ENCODE data around the gene CEP68. TPM values are rescaled to one million over a fixed set of nuclear protein-coding genes. Genes with fewer than 3 reads are reported as not detected.
"Not testable (repeated sequence)": the region's sequence is repeated elsewhere in the genome, so short reads cannot be mapped to it uniquely, and the experiment has no call there.

Gene CEP68, protein sequence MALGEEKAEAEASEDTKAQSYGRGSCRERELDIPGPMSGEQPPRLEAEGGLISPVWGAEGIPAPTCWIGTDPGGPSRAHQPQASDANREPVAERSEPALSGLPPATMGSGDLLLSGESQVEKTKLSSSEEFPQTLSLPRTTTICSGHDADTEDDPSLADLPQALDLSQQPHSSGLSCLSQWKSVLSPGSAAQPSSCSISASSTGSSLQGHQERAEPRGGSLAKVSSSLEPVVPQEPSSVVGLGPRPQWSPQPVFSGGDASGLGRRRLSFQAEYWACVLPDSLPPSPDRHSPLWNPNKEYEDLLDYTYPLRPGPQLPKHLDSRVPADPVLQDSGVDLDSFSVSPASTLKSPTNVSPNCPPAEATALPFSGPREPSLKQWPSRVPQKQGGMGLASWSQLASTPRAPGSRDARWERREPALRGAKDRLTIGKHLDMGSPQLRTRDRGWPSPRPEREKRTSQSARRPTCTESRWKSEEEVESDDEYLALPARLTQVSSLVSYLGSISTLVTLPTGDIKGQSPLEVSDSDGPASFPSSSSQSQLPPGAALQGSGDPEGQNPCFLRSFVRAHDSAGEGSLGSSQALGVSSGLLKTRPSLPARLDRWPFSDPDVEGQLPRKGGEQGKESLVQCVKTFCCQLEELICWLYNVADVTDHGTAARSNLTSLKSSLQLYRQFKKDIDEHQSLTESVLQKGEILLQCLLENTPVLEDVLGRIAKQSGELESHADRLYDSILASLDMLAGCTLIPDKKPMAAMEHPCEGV
- 1 to 10 TPM; 5.9 to 9.2 TPM for total RNA-seq

DNA sequence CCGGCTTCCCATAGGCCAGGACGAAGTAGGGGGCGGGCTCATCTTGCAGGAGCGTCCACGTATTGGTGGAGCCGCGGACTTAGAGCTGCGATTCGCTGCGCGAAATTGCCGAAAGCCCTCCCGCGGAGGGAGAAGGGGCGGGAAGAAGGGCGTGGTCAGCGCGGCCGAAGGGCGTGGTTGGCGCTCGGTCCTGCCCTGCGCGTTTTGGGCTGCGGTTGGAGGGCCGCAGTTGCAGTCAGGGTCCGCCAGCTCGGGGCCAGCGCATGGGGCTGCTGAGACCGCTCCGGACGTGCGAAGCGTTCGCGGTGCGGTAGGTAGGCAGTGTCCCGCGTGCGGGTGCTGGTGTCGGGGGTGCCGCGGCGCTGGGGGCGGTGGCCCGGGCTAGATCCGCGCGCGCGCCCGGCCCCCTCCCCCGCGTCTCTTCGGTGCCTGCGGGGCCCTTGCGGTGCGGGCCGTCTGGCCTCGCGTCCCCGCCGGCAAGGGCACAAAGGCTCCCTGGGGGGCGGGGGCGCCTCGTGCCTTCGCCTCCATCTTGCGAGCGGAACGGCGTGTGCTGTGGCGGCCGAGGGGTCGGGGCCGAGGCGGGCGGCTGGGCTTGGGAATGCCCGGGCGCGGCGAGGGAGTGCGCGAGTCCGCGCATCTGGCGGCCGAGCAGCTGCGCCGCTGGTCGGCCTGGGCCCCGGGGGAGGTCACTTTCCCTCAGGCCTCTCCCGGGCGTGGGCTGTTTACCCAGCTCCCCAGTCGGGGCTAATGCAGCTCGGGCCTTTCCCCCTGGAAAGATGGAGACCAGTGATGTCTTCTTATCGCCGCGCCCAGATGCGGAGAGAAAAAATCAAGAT, at the start of gene CEP68:
TSS of gene CEP68 (plus strand) at position 202 of the 839 bp plus-strand sequence. CDS start 13,029 bp downstream, outside the sequence.
- ATAC-seq (peak; percentile 95), DNase-seq (peak; percentile 99)
- Mint-ChIP-seq H3K4me3 (peak within 1 kb of the TSS; percentile 86), H3K4me1 (peaks cover 57% of the 10 kb centered on the region), H3K27me3 (no peaks in the 10 kb centered on the region), H3K9me3 (ENCODE audit: low read depth) (no peaks in the 10 kb centered on the region), H3K36me3 (peaks cover 9% of the 10 kb centered on the region), H3K27ac (peak within 1 kb of the TSS; percentile 84)
- CTCF ChIA-PET = interaction anchor here (0.6 to 3.3 kb wide), 21 partner anchors 8 to 264 kb away, joined by 3 to 19 read pairs (median 4); partner anchors contain the start of genes ACTR2 and RAB1A

DNA sequence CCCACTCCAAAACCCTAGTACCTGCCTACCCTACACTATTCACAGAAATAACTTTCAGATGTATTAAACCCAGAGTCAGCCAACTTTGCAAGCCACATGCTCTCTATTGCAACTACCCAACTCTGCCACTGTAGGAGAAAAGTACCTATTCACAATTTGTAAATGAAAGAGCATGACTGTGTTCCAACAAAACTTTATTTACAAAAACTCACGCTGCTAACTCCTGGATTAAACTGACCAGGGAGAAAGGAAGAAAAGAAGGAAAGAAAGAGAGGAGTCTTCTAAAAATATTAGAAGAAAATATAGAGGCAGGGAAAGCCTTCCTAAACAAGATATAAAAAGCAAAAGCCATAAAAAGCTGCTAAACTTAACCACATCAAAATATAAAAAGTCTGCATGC, 42.4 kb upstream of the CEP68 start:
- no peaks in the 10 kb centered on the region for H3K27me3 Mint-ChIP-seq
- ATAC-seq (no peak), DNase-seq (no peak)
- peaks cover 15% of the 10 kb centered on the region for H3K4me1 Mint-ChIP-seq
- peaks cover 63% of the 10 kb centered on the region for H3K36me3 Mint-ChIP-seq
- CTCF ChIA-PET = no interaction called here
- H3K4me3 Mint-ChIP-seq = no peak overlapping the region
- no peaks in the 10 kb centered on the region for H3K9me3 Mint-ChIP-seq (ENCODE audit: low read depth)
- H3K27ac Mint-ChIP-seq = no peak overlapping the region

DNA sequence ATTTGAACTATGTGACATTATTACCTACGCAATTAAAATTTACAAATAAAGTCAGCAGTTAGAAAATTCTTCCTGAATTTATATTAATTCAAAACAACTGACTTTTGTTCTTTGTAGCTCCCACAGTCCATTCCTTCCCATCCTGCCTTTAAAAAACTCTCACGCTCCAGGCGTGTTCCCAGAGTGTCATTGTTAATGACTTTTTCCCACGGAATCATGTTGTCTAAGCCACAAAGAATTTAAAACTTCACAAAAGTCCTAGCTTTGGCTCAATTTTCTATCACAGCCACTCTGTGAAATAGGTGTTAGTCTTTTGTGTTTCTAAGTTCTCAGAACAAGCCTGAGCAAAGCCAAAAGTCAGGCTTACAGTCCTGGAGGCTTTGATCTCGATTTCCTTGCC, 40.5 kb upstream of the CEP68 start:
- Mint-ChIP-seq H3K9me3 (ENCODE audit: low read depth) (no peaks in the 10 kb centered on the region), H3K27ac (no peak overlapping the region), H3K4me1 (peaks cover 15% of the 10 kb centered on the region), H3K27me3 (no peaks in the 10 kb centered on the region), H3K4me3 (no peak overlapping the region), H3K36me3 (peaks cover 66% of the 10 kb centered on the region)
- CTCF ChIA-PET = no interaction called here
- DNase-seq (no peak), ATAC-seq (no peak)

DNA sequence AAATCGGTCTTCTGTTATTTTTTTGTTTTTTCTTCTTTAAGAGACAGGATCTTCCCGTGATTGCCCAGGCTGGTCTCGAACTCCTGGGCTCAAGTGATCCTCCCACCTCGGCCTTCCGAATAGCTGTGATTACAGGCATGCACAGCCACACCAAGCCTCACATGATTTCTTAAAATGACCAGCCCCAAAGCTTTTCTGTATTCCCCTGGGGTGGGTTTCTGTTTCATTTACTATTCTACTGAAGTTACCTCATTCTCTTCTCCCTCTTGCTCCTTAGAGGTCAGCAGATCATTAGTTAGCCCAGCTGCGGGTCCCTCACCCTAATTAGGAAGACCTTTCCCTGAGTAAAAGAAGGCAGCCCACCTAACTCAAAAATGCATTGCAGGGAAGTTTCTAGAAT, 39.4 kb upstream of the CEP68 start:
- peaks cover 15% of the 10 kb centered on the region for H3K4me1 Mint-ChIP-seq
- CTCF ChIA-PET = interaction anchor here (1.6 to 2.1 kb wide), 2 partner anchors 98 to 101 kb away, joined by 4 to 7 read pairs; no protein-coding TSS in a partner anchor

DNA sequence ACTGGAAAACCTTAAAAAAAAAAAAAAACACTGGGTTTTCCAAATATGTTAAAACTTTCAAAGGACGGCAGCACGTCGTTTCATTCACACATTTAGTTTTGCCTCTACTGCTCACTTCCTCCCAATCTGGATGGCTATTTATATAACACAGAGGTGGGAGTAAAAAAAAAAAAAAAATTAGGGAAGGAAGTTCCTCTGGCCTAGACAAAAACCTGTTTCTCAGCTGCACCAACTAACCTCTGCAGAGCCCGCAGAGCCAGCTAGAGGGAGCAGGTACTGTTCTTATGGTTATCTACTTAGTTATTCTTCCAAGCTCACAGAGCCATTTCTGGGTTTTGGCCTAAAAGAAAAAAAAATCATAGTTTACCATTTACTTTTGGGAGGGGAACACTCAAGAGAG, 38.9 kb upstream of the CEP68 start:
- Mint-ChIP-seq H3K27me3 (no peaks in the 10 kb centered on the region), H3K27ac (no peak overlapping the region), H3K4me3 (no peak overlapping the region), H3K9me3 (ENCODE audit: low read depth) (no peaks in the 10 kb centered on the region), H3K4me1 (peaks cover 15% of the 10 kb centered on the region), H3K36me3 (peaks cover 64% of the 10 kb centered on the region)
- ATAC-seq = no peak
- DNase-seq = no peak
- CTCF ChIA-PET = interaction anchor here (1.3 to 2.1 kb wide), 3 partner anchors 21 to 102 kb away, joined by 4 to 7 read pairs (median 4); no protein-coding TSS in a partner anchor

More for the DNA sequence above, 39.4 kb upstream of the CEP68 start:
- Mint-ChIP-seq H3K36me3 (peaks cover 63% of the 10 kb centered on the region), H3K9me3 (ENCODE audit: low read depth) (no peaks in the 10 kb centered on the region), H3K27ac (peak overlapping the region; percentile 35), H3K4me3 (no peak overlapping the region), H3K27me3 (no peaks in the 10 kb centered on the region)
- ATAC-seq (no peak), DNase-seq (no peak)

DNA sequence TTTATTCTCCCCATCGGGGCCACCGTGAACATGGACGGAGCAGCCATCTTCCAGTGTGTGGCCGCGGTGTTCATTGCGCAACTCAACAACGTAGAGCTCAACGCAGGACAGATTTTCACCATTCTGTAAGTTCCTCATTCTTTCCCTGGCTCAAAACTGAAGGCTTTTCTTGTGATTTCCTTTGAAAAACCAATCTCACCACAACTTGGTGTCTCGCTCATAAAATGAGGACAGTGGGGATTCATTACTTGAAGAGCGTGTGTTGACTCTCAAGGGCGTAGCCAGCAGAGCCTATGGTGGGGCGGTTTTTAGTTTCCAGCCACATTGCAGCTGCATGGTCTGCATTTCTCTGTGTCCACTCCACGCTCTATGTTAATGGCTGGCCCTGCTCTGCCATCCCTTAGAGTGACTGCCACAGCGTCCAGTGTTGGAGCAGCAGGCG, 38.1 kb upstream of the CEP68 start:
- Mint-ChIP-seq H3K4me1 (peaks cover 15% of the 10 kb centered on the region), H3K9me3 (ENCODE audit: low read depth) (no peaks in the 10 kb centered on the region), H3K27me3 (no peaks in the 10 kb centered on the region), H3K4me3 (no peak overlapping the region), H3K27ac (no peak overlapping the region), H3K36me3 (peaks cover 66% of the 10 kb centered on the region)
- ATAC-seq = no peak
- DNase-seq = no peak
- CTCF ChIA-PET = interaction anchor here (1.0 to 2.1 kb wide), 4 partner anchors 22 to 102 kb away, joined by 4 to 7 read pairs (median 4); no protein-coding TSS in a partner anchor

DNA sequence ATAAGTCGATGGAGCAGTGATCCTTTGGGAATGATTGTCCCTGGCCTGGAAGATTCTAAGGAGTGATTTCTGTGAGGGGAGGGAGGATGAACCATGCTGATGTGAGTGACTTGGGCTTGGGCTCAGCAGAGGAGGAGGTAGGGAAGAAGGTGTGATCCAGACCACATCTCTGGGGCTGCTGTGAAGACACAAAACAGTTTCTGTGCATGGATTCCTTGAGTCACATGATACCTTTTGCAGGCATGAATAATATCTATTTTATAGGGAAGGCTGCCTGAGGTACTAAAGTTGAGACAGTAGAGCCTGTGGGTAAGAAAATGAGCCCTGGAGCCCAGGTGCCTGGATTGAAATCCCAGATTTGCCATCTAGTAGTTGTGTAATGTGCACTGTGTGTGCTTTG, 37.2 kb upstream of the CEP68 start:
- Mint-ChIP-seq H3K27ac (no peak overlapping the region), H3K36me3 (peaks cover 64% of the 10 kb centered on the region), H3K9me3 (ENCODE audit: low read depth) (no peaks in the 10 kb centered on the region), H3K27me3 (no peaks in the 10 kb centered on the region), H3K4me1 (peaks cover 15% of the 10 kb centered on the region), H3K4me3 (no peak overlapping the region)
- ATAC-seq (no peak), DNase-seq (no peak)
- CTCF ChIA-PET = interaction anchor here (1.0 to 2.1 kb wide), 2 partner anchors 45 to 101 kb away, joined by 4 to 7 read pairs; no protein-coding TSS in a partner anchor

DNA sequence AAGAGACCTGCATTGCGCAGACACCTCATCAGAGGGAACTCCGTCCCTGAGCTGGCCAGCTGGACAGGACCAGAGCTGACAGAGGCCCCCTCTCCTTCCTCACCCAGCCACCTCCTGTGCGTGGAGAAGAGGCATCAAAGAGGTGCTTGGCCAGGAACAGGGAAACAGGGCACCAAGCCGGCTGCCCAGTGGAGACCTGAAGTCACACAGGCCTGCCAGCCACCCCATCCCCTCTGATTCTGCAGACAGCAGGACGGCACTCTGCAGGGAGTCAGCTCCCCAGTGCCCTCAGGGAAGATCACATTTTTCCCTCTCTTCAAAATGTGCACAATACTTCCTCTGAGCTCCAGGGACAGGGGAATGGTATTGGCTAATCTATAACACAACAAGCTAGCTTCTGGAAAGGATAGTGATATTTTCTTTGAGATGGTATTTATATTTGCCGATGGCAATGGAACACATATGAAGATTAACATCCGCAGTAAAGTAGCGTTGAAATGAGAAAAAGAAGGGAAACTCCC, 36.5 kb upstream of the CEP68 start:
- CTCF ChIA-PET = interaction anchor here (0.6 kb wide), 1 partner anchor 102 kb away, joined by 3 read pairs; no protein-coding TSS in a partner anchor
- ATAC-seq (no peak), DNase-seq (no peak)
- Mint-ChIP-seq H3K27ac (no peak overlapping the region), H3K36me3 (peaks cover 60% of the 10 kb centered on the region), H3K27me3 (no peaks in the 10 kb centered on the region), H3K4me1 (peaks cover 15% of the 10 kb centered on the region), H3K4me3 (no peak overlapping the region), H3K9me3 (ENCODE audit: low read depth) (no peaks in the 10 kb centered on the region)

DNA sequence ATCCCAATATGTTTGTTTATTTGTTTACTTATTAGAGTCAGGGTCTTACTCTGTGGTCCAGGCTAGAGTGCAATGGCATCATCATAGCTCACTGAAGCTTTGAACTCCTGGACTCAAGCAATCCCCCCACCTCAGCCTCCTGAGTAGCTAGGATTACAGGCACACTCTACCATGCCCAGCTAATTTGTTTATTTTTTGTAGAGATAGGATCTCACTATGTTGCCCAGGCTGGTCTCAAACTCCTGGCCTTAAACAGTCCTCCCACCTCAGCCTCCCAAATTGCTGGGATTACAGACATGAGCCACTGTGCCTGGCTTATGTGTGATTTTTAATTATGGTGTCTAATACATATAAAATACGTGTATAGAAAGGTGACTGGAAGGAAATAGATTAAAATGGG, 36.0 kb upstream of the CEP68 start:
- not testable (repeated sequence) for H3K9me3 Mint-ChIP-seq (ENCODE audit: low read depth); H3K27ac Mint-ChIP-seq; ATAC-seq; H3K4me3 Mint-ChIP-seq; H3K27me3 Mint-ChIP-seq; DNase-seq
- CTCF ChIA-PET = interaction anchor here (0.6 kb wide), 1 partner anchor 102 kb away, joined by 3 read pairs; no protein-coding TSS in a partner anchor
- Mint-ChIP-seq H3K36me3 (peaks cover 57% of the 10 kb centered on the region), H3K4me1 (peaks cover 15% of the 10 kb centered on the region)

DNA sequence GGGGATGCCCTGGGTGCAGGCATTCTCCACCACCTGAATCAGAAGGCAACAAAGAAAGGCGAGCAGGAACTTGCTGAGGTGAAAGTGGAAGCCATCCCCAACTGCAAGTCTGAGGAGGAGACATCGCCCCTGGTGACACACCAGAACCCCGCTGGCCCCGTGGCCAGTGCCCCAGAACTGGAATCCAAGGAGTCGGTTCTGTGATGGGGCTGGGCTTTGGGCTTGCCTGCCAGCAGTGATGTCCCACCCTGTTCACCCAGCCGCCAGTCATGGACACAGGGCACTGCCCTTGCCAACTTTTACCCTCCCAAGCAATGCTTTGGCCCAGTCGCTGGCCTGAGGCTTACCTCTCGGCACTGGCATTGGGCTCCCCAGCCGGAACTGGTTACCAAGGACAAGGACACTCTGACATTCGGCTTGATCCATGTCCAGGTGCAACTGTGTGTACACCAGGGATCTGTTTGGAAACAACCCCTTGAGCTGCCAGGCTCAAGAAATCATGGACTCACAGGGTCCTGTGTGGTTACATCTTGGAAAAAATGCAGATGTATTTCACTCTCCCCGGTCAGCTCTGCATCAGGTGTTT, 35.2 kb upstream of the CEP68 start:
- Mint-ChIP-seq H3K4me1 (peaks cover 19% of the 10 kb centered on the region), H3K4me3 (no peak overlapping the region), H3K36me3 (peaks cover 54% of the 10 kb centered on the region), H3K27ac (no peak overlapping the region), H3K9me3 (ENCODE audit: low read depth) (no peaks in the 10 kb centered on the region), H3K27me3 (no peaks in the 10 kb centered on the region)
- CTCF ChIA-PET = no interaction called here
- no peak for DNase-seq
- no peak for ATAC-seq

DNA sequence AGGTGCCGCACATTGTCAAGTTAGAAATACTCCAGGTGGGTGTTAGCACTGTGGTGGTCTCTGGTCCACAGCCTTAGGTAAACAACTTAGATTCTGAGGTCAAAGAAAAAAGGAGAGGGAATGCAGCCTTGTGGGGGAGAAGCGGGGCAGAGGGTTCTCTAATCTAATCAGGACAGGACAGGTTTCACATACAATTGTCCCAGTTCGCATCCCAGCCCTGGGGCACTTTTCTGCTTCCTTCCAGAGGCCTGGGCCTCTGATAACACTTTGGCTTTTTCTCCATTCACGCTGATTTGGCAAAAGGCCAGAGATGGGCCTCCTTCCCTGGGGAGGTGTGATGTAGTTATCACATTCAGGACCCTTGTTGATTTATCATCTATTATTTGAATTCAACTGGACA, 34.5 kb upstream of the CEP68 start:
- Mint-ChIP-seq H3K9me3 (ENCODE audit: low read depth) (no peaks in the 10 kb centered on the region), H3K4me3 (no peak overlapping the region), H3K27ac (no peak overlapping the region), H3K36me3 (peaks cover 49% of the 10 kb centered on the region), H3K4me1 (peaks cover 15% of the 10 kb centered on the region), H3K27me3 (no peaks in the 10 kb centered on the region)
- DNase-seq (no peak), ATAC-seq (no peak)
- CTCF ChIA-PET = no interaction called here

DNA sequence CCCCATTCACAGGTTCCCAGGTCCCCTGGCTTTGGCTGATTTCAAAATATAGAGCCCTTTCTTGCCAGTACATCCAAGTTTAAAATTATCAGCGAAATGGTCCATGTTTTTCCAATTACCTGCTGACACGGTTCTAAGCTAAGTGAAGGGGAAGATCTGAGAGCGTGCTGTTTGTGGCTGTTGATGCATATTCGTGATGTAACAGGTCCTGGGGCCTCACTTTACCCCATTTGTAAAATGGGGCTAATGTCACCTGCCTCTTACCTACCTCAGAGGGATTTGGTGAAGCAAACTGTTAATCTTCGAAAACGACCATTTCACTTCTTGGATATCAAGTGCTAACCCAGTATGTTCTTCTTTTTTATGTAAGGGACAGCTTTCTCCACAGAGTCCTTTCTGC, 34.0 kb upstream of the CEP68 start:
- peaks cover 44% of the 10 kb centered on the region for H3K36me3 Mint-ChIP-seq
- H3K4me3 Mint-ChIP-seq = no peak overlapping the region
- ATAC-seq (no peak), DNase-seq (no peak)
- CTCF ChIA-PET = no interaction called here
- H3K27ac Mint-ChIP-seq = no peak overlapping the region
- peaks cover 12% of the 10 kb centered on the region for H3K4me1 Mint-ChIP-seq
- H3K27me3 Mint-ChIP-seq = no peaks in the 10 kb centered on the region
- no peaks in the 10 kb centered on the region for H3K9me3 Mint-ChIP-seq (ENCODE audit: low read depth)
